ENCODE data around the gene FNBP1L.
"Not testable (repeated sequence)": the region's sequence is repeated elsewhere in the genome, so short reads cannot be mapped to it uniquely, and the experiment has no call there.

FNBP1L gene

DNA sequence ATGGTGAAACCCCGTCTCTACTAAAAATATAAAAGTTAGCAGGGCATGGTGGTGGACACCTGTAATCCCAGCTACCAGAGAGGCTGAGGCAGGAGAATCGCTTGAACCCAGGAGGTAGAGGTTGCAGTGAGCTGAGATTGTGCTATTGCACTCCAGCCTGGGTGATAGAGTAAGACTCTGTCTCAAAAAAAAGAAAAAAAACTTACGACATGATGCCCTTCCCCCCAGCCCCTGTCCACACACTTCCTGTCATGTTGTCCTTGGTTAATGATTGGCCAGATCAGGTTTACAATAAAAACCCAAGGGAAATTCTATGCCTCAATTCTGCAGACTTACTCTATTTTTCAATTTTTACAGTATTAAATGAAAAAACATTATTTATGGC is 143.4 kb downstream of the FNBP1L start:
- DNase-seq (ENCODE audit: low read depth in 1 of 2, low spot score in 1 of 2) = not testable (repeated sequence)

DNA sequence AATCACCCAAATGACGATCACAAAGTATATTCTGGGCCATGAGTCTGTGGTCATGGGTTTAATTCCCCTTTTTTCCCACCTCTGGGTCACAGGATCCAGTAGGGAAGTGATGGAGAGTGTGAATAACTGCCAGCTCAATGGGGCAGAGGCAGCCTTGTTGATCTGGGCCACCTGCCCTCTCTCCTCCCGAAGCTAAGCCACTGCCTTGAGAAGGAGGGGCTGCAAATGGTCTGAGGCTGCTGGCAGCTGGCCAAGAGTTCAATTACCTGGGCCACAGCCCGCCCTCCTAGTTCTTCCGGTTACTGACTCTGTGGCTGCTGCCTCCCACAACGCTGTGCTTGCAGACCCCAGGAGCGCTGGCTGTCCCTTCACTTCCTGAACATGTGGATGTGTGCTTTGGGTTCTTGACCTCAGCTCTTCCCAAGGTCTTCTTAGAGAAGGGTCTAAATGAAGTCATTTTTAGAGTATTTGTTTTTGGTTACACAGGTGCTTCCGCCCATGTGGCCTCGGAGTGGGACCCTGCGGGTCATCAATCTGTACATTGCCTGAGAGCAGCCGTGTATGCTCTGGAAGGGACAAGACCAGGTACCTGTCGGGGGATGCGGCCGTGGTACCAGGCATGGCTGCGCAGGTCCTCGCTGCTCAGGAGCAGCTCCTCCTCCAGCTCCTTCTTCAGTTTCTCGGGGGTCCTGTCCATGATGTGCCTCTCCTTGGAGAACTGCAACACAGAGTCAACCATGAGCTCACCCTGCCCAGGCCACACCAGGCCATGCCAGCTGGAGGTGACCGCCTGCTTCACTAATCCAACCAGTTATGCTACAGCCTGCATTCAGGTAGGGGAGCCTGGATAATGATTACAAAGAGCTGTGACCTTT is 144.0 kb downstream of the FNBP1L start:
- no peak for DNase-seq (ENCODE audit: low read depth in 1 of 2, low spot score in 1 of 2)

DNA sequence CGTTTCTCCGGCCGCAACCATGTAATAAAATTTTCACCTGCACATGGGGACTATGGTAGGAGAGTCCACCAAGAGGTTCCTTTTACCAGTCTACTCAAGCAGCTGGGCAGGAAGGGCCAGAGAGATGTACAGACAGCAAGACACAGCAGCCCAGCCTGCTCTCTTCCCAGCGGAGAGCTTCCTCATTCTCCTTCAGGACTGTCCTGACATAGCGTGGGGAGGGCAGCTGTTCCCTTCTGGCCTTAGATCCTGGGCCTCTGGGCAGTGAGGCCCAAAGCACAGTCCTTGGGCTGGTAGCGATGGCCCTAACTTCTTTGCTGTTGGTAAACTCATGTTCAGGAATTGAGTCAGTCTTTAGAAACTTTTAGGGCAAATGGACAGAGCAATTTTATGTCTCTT is 144.6 kb downstream of the FNBP1L start:
- no peak for DNase-seq (ENCODE audit: low read depth in 1 of 2, low spot score in 1 of 2)

DNA sequence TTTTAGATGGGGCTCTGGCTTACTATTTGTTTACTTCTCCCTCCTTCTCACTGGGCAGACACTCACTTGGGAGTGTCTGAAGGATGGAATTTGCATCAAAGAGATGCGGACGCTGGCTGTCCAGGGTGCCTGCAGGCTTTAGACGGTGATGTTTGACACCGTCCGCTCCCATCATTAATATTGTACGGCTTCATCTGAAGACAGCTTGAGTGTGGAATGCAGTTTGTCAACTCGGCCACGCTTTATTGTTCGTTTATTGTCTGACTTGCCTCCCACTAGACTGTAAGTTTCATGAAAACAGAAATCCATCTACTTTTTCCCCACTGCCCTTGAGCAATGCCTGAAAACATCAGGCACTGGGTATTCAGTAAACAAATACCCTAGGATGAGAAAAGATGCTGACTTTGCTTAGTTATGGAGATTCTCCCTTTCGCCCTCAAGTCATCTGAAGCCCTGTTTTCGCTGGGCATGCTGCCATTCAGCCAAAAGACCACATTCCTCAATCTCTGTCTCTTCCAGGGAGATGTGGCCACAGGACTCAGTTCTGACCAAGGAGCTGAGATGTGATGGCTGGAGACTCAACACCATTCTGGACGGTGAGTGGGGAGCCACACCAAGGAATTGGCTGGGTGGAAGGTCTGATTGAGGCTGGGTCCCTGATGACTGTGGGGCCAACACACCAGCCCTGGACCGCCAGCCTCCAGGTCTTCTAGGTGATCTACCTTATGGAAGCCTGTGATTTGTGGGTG is 146.1 kb downstream of the FNBP1L start:
- DNase-seq (ENCODE audit: low read depth in 1 of 2, low spot score in 1 of 2) = no peak

DNA sequence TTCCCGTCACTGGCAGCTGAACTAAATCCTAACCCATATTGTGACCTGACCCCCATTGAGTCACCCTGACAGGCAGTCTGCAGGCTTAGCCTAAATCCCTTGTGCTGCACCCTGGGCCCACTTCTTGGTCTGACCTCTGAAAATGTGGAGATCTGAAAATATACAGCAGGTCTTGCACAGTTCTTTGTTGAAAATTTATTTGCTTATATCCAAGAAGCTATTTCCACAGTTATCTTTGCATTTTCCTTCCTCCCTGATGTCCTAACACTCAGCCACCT is 146.6 kb downstream of the FNBP1L start:
- no peak for DNase-seq (ENCODE audit: low read depth in 1 of 2, low spot score in 1 of 2)

DNA sequence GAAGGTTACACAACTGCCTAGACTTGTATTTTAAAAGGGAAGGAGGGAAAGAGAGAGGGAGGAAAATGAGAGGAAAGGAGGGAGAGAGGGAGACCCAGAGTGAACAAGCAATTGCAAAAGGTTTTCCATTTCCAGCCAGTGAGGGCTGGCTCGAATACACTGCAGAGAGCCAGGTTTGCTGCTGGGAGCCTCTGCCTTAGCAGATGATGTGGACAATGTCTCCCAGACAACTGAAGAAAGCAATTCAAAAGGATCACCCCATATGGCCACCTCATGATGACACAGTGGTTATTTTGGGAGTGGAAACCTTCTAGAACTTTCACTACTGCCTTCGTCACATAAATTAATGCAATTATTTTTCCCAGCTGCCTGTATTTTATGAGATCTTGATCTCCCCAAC is 147.3 kb downstream of the FNBP1L start:
- DNase-seq (ENCODE audit: low read depth in 1 of 2, low spot score in 1 of 2) = no peak

DNA sequence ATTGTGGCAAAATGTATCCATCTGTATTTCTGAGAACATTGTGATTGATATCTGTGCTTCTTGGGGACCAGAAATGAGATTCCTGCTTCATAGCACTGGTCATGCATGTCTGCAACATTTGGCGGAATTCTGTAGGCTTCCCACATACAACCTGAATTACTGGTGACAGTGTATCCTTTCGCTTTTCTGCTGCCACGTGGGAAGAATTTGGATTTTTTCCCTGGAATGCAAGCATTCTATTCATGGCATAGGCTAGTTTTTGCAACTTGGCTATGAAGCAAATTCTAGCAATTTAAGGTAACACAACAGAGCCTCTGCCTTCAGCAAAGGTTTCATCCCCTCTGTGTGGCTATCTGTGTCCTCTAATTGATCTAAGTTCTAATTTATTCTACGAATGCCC is 147.8 kb downstream of the FNBP1L start:
- no peak for DNase-seq (ENCODE audit: low read depth in 1 of 2, low spot score in 1 of 2)

DNA sequence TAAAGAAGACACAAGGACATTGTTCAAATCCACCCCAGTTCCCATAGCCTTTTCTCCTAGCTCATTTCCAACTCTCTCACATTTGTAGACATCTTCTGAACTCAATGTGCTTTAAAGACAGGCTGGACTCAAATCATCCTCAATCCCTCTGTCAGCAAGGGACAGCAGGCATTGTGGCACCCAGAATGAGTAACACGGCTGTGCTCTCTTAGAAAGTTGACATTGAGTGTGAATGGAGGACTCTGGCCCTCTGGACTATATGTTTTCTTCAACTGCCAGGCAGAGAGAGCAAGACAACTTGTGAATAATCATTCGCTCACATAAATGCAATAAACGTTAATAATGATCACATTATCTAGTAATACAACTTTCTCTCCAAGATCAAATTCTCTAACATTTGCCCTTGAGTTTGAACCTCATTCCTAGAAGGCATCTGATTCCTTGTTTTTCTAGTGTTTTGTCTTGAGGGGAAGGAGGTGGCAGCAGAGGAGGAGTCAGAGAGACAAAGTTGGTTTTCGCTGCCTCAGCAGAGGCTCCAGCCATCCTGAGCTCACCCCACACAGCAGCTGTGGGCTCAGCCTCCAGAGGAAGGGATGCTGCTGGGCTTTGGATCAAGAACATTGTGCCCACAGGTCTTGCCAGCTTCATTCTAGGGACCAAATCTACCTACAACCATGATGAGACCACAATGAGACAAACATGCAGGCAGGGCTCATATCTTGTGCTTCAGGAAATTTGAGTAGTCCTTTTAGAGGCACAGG is 148.6 kb downstream of the FNBP1L start:
- DNase-seq (ENCODE audit: low read depth in 1 of 2, low spot score in 1 of 2) = no peak

DNA sequence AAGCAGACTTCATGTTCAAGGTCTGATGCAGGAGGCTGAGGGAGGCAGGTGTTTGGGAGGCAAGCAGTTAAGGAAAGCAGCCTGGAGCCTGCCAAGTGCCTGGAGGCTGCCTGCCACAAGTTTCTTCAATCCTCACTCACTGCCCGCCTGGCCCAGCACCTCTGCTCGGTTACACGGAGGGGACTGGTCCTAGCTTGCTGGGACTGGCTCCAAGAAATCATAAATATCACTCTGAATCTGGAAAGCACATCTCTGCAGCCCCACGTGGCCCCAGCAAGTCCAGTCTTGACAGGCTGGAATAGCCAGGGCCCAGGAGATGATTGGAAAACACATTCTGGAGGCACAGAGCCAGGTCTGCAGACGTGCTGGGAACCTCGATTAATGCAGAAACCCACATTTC is 149.8 kb downstream of the FNBP1L start:
- no peak for DNase-seq (ENCODE audit: low read depth in 1 of 2, low spot score in 1 of 2)

DNA sequence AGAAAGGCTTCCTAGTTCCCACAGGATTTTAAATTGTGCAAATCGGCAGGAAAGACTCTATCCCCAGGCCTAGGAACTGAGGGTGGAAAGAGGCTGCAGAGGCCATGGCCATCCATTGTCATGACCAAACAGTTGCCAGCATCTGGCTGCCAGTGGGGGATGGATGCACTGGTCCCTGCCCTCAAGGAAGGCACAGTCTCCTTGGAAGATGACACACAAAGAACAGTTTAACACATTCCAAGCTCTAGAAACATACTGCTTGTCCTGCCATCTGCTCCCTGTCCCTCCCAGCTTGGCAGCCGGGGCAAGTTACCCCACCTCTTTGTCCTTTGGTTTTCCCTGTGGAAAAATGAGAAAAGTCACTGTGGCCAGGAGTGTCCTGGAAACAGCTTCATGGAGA is 150.5 kb downstream of the FNBP1L start:
- DNase-seq (ENCODE audit: low read depth in 1 of 2, low spot score in 1 of 2) = no peak

DNA sequence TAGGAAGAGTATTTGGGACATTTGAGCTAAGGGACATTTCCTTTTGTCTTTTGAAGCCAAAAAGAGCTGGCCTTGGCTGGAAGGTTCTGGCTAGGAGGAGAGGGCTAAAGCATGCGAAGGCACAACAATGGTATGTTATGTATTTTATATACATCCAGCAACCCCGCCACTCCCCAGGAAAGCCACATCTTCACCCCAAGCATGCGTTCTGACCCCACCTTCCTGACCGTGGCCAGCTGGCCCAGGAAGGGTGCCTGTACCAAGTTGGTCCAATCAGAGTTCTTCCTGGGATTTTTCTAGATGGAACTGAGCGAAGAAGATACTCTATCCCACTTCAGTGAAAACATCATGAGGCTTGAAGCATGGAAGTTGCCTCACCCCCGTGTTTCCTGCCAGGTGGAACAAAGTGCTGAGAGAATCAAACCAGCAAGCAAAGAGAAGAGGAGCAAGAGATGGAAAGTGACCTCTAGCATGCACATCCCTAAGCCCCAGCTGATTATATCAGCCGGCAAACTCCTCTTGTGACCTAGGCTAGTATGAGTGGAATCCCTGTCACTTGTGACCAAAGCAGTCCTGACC is 151.0 kb downstream of the FNBP1L start:
- no peak for DNase-seq (ENCODE audit: low read depth in 1 of 2, low spot score in 1 of 2)

DNA sequence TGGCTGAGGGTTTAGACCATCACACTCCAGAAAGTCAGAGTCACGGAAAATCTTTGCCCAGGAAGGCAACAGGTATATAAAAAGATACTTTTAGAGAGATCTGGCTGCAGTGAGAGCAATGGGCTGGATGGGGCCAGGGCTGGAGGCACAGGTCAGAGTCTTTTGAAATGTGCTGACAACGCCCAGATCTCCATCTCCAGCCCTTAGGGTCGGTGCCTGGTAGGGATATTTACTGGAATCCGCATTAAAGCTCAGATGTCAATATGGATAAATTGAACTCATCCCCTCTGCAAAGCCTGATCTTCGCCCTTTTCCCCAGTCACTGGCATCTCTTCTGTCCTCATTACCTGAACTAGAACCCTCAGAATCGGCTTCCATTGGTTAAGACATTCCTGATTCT is 151.6 kb downstream of the FNBP1L start:
- DNase-seq (ENCODE audit: low read depth in 1 of 2, low spot score in 1 of 2) = no peak

DNA sequence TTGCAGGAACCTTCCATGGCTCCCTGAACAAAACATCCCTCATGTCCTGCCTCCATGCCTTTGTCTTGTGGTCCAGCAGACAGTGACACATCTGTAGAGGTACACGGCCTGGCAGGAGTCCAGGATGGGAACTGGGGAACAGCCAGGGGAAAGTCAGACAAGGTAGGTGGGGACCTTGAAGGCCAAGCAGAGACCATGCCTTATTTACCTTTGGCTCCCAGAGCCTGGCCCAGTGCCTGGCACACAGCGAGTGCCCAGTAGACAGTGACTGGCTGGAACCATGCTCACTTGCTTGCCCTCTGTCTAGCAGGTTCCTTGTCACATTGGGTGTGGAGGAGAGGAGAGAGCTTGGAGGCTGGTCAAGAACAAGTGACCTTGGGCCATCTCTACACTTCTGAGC is 152.7 kb downstream of the FNBP1L start:
- no peak for DNase-seq (ENCODE audit: low read depth in 1 of 2, low spot score in 1 of 2)

DNA sequence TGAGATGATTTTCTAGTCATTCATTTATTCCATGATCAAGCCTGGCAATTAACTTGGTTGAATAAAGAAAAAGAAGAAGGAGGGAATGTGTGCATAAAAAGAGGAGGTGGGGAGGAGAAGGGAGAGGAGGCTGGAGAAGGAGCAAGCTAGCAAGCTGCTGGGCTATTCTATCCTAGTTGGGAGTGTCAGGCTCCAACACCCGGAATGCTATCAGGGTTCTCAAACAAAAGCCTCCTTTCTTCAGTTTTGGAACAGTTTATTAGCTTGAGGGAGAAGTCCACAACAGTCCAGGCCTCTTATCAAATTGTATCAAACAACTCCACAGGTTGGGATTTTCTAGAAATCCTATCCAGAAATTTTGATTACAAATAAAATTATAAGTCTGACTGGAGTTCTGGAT is 153.8 kb downstream of the FNBP1L start:
- DNase-seq (ENCODE audit: low read depth in 1 of 2, low spot score in 1 of 2) = no peak

DNA sequence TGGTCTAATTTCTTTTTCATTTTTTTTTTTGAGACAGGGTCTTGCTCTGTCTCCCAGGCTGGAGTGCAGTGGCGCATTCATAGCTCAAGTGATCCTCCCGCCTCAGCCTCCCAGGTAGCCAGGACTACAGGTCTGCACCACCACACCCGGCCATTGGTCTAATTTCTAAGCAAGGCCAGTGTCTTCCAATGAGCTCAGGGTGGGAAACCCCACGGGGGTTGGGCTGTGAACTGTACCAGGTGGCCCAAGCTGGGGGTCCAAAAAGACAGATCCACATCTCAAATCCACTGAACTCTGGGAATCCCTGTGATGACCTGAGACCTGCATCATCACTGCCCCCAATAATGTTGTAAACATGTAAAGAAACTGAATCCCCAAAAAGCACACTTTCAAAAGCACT is 154.2 kb downstream of the FNBP1L start:
- no peak for DNase-seq (ENCODE audit: low read depth in 1 of 2, low spot score in 1 of 2)

DNA sequence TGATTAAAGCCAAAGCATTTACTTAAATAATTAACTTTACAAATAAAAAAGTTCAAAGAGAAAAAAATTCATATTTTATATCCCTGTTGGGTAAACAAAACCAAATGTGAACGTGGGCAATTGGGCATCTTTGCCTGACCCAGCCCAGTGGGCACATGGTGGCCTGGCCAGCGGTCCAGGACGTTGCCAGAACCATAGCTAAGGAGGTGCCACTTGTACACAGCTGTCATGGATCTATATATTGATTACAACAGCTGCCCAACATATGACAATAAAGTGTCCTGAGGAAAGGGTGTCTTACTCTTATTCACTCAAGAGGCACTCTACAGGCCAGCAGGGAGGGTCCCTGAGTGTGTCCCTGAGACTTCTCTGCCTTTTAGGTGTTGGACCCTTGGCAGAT is 155.2 kb downstream of the FNBP1L start:
- DNase-seq (ENCODE audit: low read depth in 1 of 2, low spot score in 1 of 2) = no peak

DNA sequence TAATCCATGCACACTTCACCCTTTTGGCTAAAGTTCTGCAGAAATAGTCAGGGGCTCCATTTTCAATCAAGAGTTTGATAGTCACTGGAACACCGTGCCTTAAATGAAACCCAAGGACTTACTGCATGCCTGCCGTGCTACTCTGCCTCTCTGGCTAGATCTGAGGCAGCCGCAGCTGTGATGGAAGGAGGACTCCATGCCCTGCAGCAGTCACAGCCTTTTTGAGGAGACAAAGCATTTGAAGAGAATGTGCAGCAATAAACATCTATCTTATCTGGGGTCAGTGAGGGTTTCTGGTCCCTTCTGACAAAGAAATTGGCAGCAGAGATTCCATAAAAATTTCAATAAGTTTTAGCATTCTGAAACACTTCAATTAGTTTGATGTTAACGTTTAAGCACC is 155.7 kb downstream of the FNBP1L start:
- DNase-seq (ENCODE audit: low read depth in 1 of 2, low spot score in 1 of 2) = no peak

All from activated CD4-positive, alpha-beta T cell treated with anti-CD3 and anti-CD28 coated beads, Interleukin-2, amount 50 U/mL, for 24 hours (primary cell).